HepG2 (cell line): Measurements from ENCODE around the gene KDM3A. TPM values are rescaled to one million over a fixed set of nuclear protein-coding genes. Genes with fewer than 3 reads are reported as not detected.

Source experiments
- ATAC-seq: fragments of 200-7000 bp; cut with Tn5 transposase; 3 replicates; pipeline ENCODE4 v1.9.1; 2020; ENCODE audit warnings: mild to moderate bottlenecking, moderate library complexity
- BruUV-seq: library from RNA; stranded (reverse); fragments of 400-500 nt; replicated peaks from 2 replicates; lab custom pipeline; 2021; lab: Mats Ljungman, UMichigan
- CTCF ChIA-PET: fragments of 300-600 bp; formaldehyde crosslinking; extraction: SDS; loops from one replicate; lab custom pipeline; 2021; ENCODE audit warnings: low total read pairs, inconsistent platforms, low intra/inter-chr PET ratio; lab: Yijun Ruan, JAX
- POLR2A ChIA-PET: fragments of 350-600 bp; sonication (Branson Sonifier 250); formaldehyde crosslinking; loops from one replicate; lab custom pipeline; 2020; ENCODE audit warnings: antibody characterized with exemption, inconsistent platforms; lab: Yijun Ruan, JAX
- DNase-seq: peaks from one replicate; pipeline ENCODE4 v3.0.0-alpha.2; 2015; ENCODE audit warnings: low spot score
- FAIRE-seq: peaks from 3 replicates; lab custom pipeline; 2011; peaks lifted over from hg19 to GRCh38; lab: Jason Lieb, UNC
- H2AFZ ChIP-seq: one replicate; pipeline ENCODE4 v1.6.1; 2011; ENCODE audit warnings: low read length, inconsistent platforms
- H3K27ac ChIP-seq: fragments of 300-600 bp; 3 replicates; pipeline ENCODE4 v1.8.0; 2011; ENCODE audit warnings: mixed run types, mild to moderate bottlenecking, mixed read lengths, low read length, inconsistent platforms; ENCODE audit not compliant: insufficient read depth; ENCODE audit errors: extremely low read length
- H3K27me3 ChIP-seq, 2 experiments: fragments of 200-600 bp in 1 of 2; 2 replicates in 1 of 2; 3 replicates in 1 of 2; pipeline versions ENCODE4 v1.6.0 to v1.8.0; 2011; ENCODE audit warnings: low read length in 2 of 2, mild to moderate bottlenecking in 2 of 2, moderate library complexity in 2 of 2, inconsistent platforms in 1 of 2; ENCODE audit not compliant: insufficient read depth in 2 of 2, control insufficient read depth in 1 of 2
- H3K36me3 ChIP-seq, 2 experiments: fragments of 200-600 bp in 1 of 2; replicated peaks in 1 of 2; 2 replicates in 1 of 2; 3 replicates in 1 of 2; pipeline versions ENCODE4 v1.5.1 to v1.8.0; 2011; ENCODE audit warnings: low read length in 2 of 2, inconsistent platforms in 1 of 2; ENCODE audit not compliant: insufficient read depth in 2 of 2, control insufficient read depth in 1 of 2
- H3K4me1 ChIP-seq: 2 replicates; pipeline ENCODE4 v1.5.1; 2012; ENCODE audit warnings: low read length, inconsistent platforms; ENCODE audit not compliant: insufficient read depth
- H3K4me2 ChIP-seq: 2 replicates; pipeline ENCODE4 v1.6.0; 2011; ENCODE audit warnings: low read depth, low read length, inconsistent platforms
- H3K4me3 ChIP-seq, 3 experiments: fragments of 200-600 bp in 1 of 3; sonication (generic), shearing (Covaris generic) in 1 of 3; replicated peaks in 1 of 3; 2 replicates each; pipeline ENCODE4 v1.5.1; 2011 to 2016; ENCODE audit warnings: low read length in 3 of 3, inconsistent platforms in 2 of 3, low read depth in 2 of 3, mild to moderate bottlenecking in 2 of 3, control low read depth in 1 of 3, mixed read lengths in 1 of 3; ENCODE audit not compliant: insufficient read depth in 1 of 3
- H3K79me2 ChIP-seq: one replicate; pipeline ENCODE4 v1.6.1; 2011; ENCODE audit warnings: low read length, inconsistent platforms; ENCODE audit not compliant: insufficient read depth
- H3K9ac ChIP-seq: 2 replicates; pipeline ENCODE4 v1.6.0; 2011; ENCODE audit warnings: mild to moderate bottlenecking, low read depth, low read length, inconsistent platforms; ENCODE audit not compliant: insufficient read depth
- H3K9me3 ChIP-seq: 2 replicates; pipeline ENCODE4 v1.5.1; 2012; ENCODE audit warnings: mild to moderate bottlenecking, low read length
- H4K20me1 ChIP-seq: 2 replicates; pipeline ENCODE4 v1.6.0; 2011; ENCODE audit warnings: inconsistent platforms, mild to moderate bottlenecking, low read length, moderate library complexity; ENCODE audit not compliant: insufficient read depth
- ARID2 ChIP-seq: sonication (generic); formaldehyde crosslinking; IDR thresholded peaks from 2 replicates; pipeline ENCODE4 v1.8.1; 2022; ENCODE audit warnings: mild to moderate bottlenecking, missing genetic modification reagents, borderline replicate concordance
- SNAPC5 ChIP-seq: sonication (generic); formaldehyde crosslinking; IDR thresholded peaks from 2 replicates; pipeline ENCODE4 v1.8.1; 2023; ENCODE audit warnings: mild to moderate bottlenecking, missing genetic modification reagents, borderline replicate concordance
- ZHX2 ChIP-seq, 2 experiments: sonication (generic) in 1 of 2; formaldehyde crosslinking in 1 of 2; IDR thresholded peaks; 2 replicates each; pipeline versions ENCODE4 v1.6.1 to v1.9.0; 2014 to 2022; ENCODE audit warnings: antibody characterized with exemption in 1 of 2, borderline replicate concordance in 1 of 2, inconsistent platforms in 1 of 2, low read depth in 1 of 2, missing genetic modification reagents in 1 of 2
- ZNF570 ChIP-seq: sonication (generic); formaldehyde crosslinking; IDR thresholded peaks from 2 replicates; pipeline ENCODE4 v1.4.0; 2020; ENCODE audit warnings: mild to moderate bottlenecking, missing genetic modification reagents, borderline replicate concordance
- ZNF770 ChIP-seq: sonication (generic); formaldehyde crosslinking; IDR thresholded peaks from 2 replicates; pipeline ENCODE4 v1.5.0; 2020; ENCODE audit warnings: mild to moderate bottlenecking, missing genetic modification reagents
- WGBS: methylation state at CpG from one replicate; pipeline ENCODE4 v1.1.6; 2017; ENCODE audit warnings: low lambda C conversion rate; 5-methylcytosine and 5-hydroxymethylcytosine counted together
- in situ Hi-C: cut with HindIII; loops from 2 replicates; pipeline ENCODE4 v1.10.0; 2017; ENCODE audit warnings: low pct_unique_long_range_greater_than_20kb; ENCODE audit not compliant: extremely low pct_ligation_motif_present
- intact Hi-C: fragments of 100-400 bp; cut with micrococcal nuclease; formaldehyde crosslinking; loops from one replicate; pipeline ENCODE4 v1.10.0; 2022; ENCODE audit not compliant: unreplicated experiment
- polyA plus RNA-seq, 8 experiments: library from polyadenylated mRNA; depleted of rRNA in 3 of 8; stranded (reverse) in 7 of 8; unstranded in 1 of 8; fragments of >200 nt; fragmentation: Illumina TruSeq in 4 of 8; extraction: Trizol in 4 of 8; gene quantifications; 2 replicates each; pipeline versions ENCODE4 v1.2.1 to v1.2.3, GENCODE V29; 2011 to 2016; ENCODE audit warnings: low read depth in 4 of 8, missing spikeins in 1 of 8, mixed read lengths in 1 of 8; ENCODE audit not compliant: insufficient read depth in 1 of 8
- total RNA-seq, 5 experiments: library from RNA; depleted of rRNA; stranded (reverse); fragments of >200 nt; fragmentation: Illumina TruSeq; extraction: Trizol; gene quantifications; 2 replicates each; pipeline ENCODE4 v1.2.3, GENCODE V29; 2016; ENCODE audit warnings: low read depth in 1 of 5

The KDM3A gene
- total and polyA plus RNA-seq, 2 of the 13 experiments (the other 11 are each of a cell fraction or from before 2014, with no cell fraction given) = 21.0 to 70.2 TPM

- Histone ChIP-seq H3K4me1 (peaks cover 9% of the 10 kb centered on the region), H3K4me2 (no peak overlapping the region), H3K4me3 (no peak overlapping the region), H4K20me1 (no peaks in the 10 kb centered on the region), H3K9me3 (no peaks in the 10 kb centered on the region), H3K27me3 (no peaks in the 10 kb centered on the region), H3K27ac (no peak overlapping the region), H3K9ac (no peak overlapping the region), H2AFZ (no peak overlapping the region), H3K36me3 (no peaks in the 10 kb centered on the region), H3K79me2 (no peaks in the 10 kb centered on the region)
- DNase-seq (no peak), ATAC-seq (no peak), FAIRE-seq (no peak)
- TF ChIP-seq ZNF570 (CRISPR knock-in tag) = no peak
- no peak for TF ChIP-seq SNAPC5
- TF ChIP-seq ZNF770 (CRISPR knock-in tag) = no peak
- TF ChIP-seq ZHX2 (IDR thresholded peaks at IDR 0.05; ENCODE audit: low read depth) = no peak
- TF ChIP-seq ZHX2 (CRISPR knock-in tag; IDR thresholded peaks at IDR 0.05; ENCODE audit: borderline replicate concordance) = no peak
- no peak for TF ChIP-seq ARID2
- in situ Hi-C loops = no loop called here
- ChIA-PET POLR2A (interaction anchor here (1.5 kb wide), 1 partner anchor 42 kb away, joined by 6 read pairs; the partner anchor contains the start of gene KDM3A), CTCF (no interaction called here)
- 63% methylated on average over 7 of the region's 7 CpGs for WGBS
- intact Hi-C loops = no loop called here
- no TSS peak for BruUV-seq
These were observed 42.4 kb upstream of the KDM3A start for GRCh38 chr2:86398500-86399474.
